ENCODE measurements around the gene DSTYK.
"Not testable (repeated sequence)": the region's sequence is repeated elsewhere in the genome, so short reads cannot be mapped to it uniquely, and the experiment has no call there.

The DSTYK gene

GRCh38 chr1:205237526-205238484 lies 26.3 kb upstream of the DSTYK start:
- ATAC-seq (ENCODE audit: low read depth), result no peak
- TF ChIP-seq CTCF (IDR thresholded peaks at IDR 0.05; ENCODE audit: poor library complexity, severe bottlenecking), result no peak
- Histone ChIP-seq H3K36me3 (ENCODE audit: low read depth) (no peaks in the 10 kb centered on the region), H3K9me3 (ENCODE audit: severe bottlenecking) (no peaks in the 10 kb centered on the region), H3K27ac (ENCODE audit: poor library complexity, severe bottlenecking) (no peak overlapping the region), H3K4me3 (ENCODE audit: severe bottlenecking) (no peak overlapping the region), H3K27me3 (ENCODE audit: insufficient read depth, poor library complexity, severe bottlenecking) (no peaks in the 10 kb centered on the region), H3K4me1 (ENCODE audit: insufficient read depth, poor library complexity, severe bottlenecking) (no peaks in the 10 kb centered on the region)
- DNase-seq (ENCODE audit: low spot score), result no peak

GRCh38 chr1:205236951-205237475 lies 25.5 kb upstream of the DSTYK start:
- Histone ChIP-seq H3K36me3 (ENCODE audit: low read depth) (no peaks in the 10 kb centered on the region), H3K27me3 (ENCODE audit: insufficient read depth, poor library complexity, severe bottlenecking) (no peaks in the 10 kb centered on the region), H3K4me3 (ENCODE audit: severe bottlenecking) (no peak overlapping the region), H3K4me1 (ENCODE audit: insufficient read depth, poor library complexity, severe bottlenecking) (no peaks in the 10 kb centered on the region), H3K9me3 (ENCODE audit: severe bottlenecking) (no peaks in the 10 kb centered on the region), H3K27ac (ENCODE audit: poor library complexity, severe bottlenecking) (no peak overlapping the region)
- ATAC-seq (ENCODE audit: low read depth) (no peak), DNase-seq (ENCODE audit: low spot score) (no peak)
- TF ChIP-seq CTCF (IDR thresholded peaks at IDR 0.05; ENCODE audit: poor library complexity, severe bottlenecking), result no peak

- H3K36me3 ChIP-seq (ENCODE audit: low read depth), result no peaks in the 10 kb centered on the region
- H3K27me3 ChIP-seq (ENCODE audit: insufficient read depth, poor library complexity, severe bottlenecking), result no peaks in the 10 kb centered on the region
- no peak for TF ChIP-seq CTCF (IDR thresholded peaks at IDR 0.05; ENCODE audit: poor library complexity, severe bottlenecking)
- H3K4me3 ChIP-seq (ENCODE audit: severe bottlenecking), result no peak overlapping the region
- no peak for ATAC-seq (ENCODE audit: low read depth)
- DNase-seq (ENCODE audit: low spot score), result no peak
- H3K4me1 ChIP-seq (ENCODE audit: insufficient read depth, poor library complexity, severe bottlenecking), result no peaks in the 10 kb centered on the region
- H3K9me3 ChIP-seq (ENCODE audit: severe bottlenecking), result no peaks in the 10 kb centered on the region
- H3K27ac ChIP-seq (ENCODE audit: poor library complexity, severe bottlenecking), result no peak overlapping the region
Measured at GRCh38 chr1:205236526-205236925, 25.0 kb upstream of the DSTYK start.

- no peak overlapping the region for H3K4me3 ChIP-seq (ENCODE audit: severe bottlenecking)
- H3K4me1 ChIP-seq (ENCODE audit: insufficient read depth, poor library complexity, severe bottlenecking), result no peaks in the 10 kb centered on the region
- H3K36me3 ChIP-seq (ENCODE audit: low read depth), result no peaks in the 10 kb centered on the region
- H3K9me3 ChIP-seq (ENCODE audit: severe bottlenecking), result no peaks in the 10 kb centered on the region
- no peak for DNase-seq (ENCODE audit: low spot score)
- no peak for TF ChIP-seq CTCF (IDR thresholded peaks at IDR 0.05; ENCODE audit: poor library complexity, severe bottlenecking)
- no peak overlapping the region for H3K27ac ChIP-seq (ENCODE audit: poor library complexity, severe bottlenecking)
- H3K27me3 ChIP-seq (ENCODE audit: insufficient read depth, poor library complexity, severe bottlenecking), result no peaks in the 10 kb centered on the region
- ATAC-seq (ENCODE audit: low read depth), result no peak
Measured at GRCh38 chr1:205235951-205236350, 24.4 kb upstream of the DSTYK start.

GRCh38 chr1:205233986-205234385 lies 22.5 kb upstream of the DSTYK start:
- not testable (repeated sequence) for ATAC-seq (ENCODE audit: low read depth); H3K4me3 ChIP-seq (ENCODE audit: severe bottlenecking); DNase-seq (ENCODE audit: low spot score); H3K27ac ChIP-seq (ENCODE audit: poor library complexity, severe bottlenecking); H3K4me1 ChIP-seq (ENCODE audit: insufficient read depth, poor library complexity, severe bottlenecking); H3K9me3 ChIP-seq (ENCODE audit: severe bottlenecking); H3K36me3 ChIP-seq (ENCODE audit: low read depth); H3K27me3 ChIP-seq (ENCODE audit: insufficient read depth, poor library complexity, severe bottlenecking)

All from RWPE2 (cell line).